ENCODE data around the gene TPM2.
"Not testable (repeated sequence)": the region's sequence is repeated elsewhere in the genome, so short reads cannot be mapped to it uniquely, and the experiment has no call there.

Gene TPM2

DNA sequence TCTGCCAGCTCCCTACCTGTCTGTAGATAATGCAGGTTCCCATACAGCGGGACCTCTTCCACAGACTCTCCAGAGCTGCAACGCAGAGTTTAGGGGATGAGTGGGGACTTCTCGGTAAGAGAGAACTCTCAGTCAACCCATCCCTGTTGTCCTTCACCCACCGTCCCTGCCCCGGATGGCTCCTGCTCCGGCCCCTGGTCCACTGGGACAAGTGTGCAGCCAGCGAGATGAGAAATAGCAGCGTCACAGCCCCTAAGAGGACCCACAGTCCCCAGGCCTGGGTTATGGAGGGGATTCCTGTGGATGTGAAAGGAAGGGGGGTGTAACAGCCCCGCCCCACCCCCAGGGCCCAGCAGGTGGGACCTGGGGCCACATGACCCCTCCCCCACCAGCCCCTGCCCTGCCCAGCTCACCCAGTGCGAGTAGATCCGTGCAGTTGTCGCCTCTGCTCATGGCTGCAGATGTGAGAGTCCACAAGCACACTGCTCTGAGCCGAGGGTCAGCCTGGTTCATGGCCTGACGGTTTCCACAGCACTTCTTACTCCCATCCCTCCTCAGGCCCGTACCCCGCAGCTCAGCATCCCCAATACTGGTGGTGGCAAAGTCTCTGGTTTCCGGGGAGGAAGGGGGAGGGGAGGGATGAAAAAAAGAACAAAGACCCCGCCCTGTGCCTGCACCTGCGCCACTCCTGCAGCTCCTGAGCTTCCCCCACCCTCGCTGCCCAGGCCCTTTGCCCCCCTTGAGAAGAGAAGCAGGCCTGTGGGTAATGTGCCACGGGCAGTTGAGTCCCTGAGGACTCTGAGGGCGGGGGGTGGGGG, 39.2 kb downstream of the TPM2 start, which contains the start of gene SIT1:
Gene SIT1 (minus strand): TSS at position 591 of the 818 bp plus-strand sequence. CDS start 78 bp downstream, at position 513.
- no peak for DNase-seq

DNA sequence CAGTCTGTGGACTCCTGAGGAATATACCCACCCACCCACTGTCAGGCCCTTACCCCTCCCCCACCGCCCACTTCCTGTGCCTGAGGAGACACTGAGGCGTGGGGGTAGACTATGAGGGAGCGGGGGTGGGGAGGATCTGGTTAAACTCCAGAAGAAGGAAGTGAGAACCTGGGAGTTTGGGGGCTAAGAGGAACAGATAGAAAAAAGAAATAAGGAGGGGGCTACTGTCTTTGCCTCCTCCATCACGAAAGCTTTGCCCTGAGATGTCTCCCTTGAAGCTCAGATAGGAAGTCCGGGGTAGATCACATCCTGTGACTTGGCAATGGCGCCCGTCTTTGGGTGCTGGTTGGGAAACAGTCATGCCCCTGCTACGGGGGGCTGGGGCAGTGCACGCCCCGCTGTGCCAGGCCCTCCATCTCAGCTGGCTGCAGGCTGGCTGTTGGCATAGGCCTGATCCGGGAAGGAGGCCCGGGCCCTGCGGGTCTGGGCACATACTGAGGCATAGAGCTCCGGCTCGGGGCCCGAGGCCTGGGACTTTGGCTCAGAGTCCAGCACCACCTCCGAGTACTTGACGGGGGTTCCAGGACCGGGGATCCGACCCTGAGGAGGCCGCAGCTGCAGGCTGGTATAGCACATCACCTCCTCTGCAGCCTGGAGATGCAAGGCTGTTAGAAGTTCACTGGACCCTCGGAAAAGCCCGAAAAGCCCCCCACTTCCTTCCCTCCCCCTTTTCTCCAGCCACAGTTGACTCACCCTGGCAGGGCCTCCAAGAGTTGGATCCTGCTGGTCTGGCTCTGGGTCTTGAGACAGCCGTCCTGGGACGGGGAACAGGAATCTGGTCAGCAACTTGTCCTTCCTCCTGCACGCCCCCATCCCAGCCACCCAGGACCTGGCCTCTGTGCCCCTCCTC, 40.0 kb downstream of the TPM2 start:
- no peak for DNase-seq

DNA sequence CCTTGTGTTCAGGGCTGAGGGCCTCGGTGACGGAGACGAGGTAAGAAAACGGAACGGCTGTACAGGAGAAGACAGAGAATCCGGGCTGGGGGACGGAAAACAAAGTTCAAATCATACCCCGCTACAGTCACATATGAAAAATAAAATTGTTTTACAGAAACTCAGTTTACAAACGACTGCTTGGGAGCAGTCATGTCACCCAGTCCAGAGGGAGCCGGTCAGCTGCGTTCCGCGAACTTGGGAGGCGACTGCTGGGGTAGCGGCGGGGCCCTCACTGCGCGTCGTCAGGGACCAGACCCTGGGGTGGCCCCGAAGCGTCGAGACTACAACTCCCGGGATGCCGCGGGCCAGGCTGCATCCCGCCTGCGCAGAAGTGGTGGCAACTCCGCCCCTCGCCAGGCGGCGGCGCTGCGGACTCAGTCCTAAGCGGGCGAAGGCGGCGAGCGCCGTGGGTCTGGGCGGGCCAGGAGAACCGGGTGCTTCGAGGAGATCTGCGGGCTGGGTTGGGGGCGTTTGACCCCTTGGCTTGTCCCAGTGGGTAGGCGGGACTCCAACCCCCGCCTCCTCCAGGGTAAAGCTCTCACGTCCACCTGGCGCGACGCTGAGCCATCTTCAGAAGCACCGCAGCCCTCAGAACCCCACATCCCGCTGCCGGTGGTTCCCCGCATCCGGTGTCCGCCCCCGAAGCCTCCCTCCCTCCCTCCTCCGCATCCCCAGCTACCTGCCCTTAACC, 43.0 kb downstream of the TPM2 start:
- DNase-seq: peak; percentile 93

DNA sequence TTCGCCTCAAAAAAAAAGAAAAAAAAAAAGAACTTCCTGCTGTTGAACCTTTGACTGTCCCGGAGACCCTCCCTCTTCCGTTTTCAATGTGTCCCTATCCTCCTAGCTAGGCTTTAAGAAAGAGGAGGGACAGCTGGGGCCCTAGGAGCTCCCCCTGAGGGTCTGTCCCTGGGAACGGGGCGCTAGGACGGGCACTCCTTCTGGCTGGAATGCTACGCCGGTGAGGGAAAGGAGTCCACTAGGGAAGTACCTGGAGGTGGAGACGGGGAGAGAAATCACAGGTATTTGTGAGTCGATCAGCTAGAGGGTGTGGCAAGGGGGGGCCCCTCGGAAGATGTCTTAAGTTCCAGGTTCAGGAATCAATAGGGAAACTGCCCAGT, 43.6 kb downstream of the TPM2 start:
- no peak for DNase-seq

DNA sequence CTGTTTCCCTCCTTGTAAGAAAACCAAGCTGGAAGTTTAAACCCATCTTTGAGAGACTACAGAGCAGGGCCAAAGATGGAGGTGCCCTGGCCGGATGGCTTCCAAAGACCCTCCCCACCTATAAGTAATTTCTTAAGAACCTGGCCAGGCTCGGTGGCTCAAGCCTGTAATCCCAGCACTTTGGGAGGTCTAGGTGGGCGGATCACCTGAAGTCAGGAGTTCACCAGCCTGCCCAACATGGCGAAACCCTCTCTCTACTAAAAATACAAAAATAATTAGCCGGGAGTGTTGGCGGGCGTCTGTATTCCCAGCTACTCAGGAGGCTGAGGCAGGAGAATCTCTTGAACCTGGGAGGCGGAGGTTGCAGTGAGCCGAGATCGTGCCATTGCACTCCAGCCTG, 44.0 kb downstream of the TPM2 start:
- DNase-seq: not testable (repeated sequence)

DNA sequence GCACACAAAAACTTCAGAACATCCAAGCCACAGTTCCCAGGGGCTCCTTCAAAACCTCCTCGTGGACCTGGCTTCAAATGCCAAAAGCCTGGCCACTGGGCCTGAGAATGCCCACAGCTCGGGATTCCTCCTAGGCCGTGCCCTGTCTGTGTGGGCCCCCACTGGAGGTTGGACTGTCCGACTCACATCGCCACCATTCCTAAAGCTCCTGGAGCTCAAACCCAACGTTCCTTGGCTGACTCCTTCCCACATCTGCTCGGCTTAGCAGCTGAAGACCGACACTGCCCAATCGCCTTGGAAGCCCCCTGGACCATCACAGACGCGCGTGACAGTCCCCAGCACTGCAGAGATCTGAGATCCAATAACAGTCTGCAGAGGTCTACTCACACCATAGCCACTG, 46.7 kb downstream of the TPM2 start:
- no peak for DNase-seq

DNA sequence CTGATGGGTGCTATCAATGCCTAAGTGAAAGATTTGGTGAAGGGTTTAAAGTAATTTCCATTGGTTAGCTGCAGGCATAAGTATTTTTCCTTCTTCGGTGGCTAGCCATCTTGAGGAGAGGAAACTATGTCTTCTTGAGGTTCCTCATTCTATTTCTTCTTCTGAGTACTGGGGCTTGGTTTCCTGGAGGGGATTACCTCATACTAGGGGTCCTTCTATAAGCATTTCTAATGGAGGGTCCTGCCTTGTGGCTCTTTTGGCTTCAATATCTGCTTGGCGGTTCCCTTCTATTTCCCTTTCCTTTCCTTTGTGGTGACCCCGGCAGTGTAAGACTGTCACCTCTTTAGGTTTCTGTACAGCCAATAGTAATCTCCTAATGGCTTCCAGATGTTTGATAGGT, 48.2 kb downstream of the TPM2 start:
- not testable (repeated sequence) for DNase-seq

DNA sequence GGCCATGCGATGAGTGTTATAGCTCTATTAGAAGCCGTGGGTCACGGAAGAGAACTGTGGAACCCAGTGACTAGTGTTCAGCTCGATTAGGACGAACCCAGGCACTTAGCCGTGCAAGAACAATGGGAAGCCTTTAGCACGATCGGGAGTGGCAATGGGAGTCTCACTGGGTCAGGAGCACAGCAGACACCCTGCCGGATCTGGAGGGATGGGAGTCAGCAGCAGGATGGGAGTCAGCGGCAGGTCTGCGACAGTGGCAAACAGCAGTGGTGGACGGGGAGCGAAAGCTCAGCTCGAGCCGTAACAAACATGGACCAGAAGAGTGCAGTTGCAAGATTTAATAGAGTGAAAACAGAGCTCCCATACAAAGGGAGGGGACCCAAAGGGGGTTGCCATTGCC, 49.3 kb downstream of the TPM2 start:
- not testable (repeated sequence) for DNase-seq

DNA sequence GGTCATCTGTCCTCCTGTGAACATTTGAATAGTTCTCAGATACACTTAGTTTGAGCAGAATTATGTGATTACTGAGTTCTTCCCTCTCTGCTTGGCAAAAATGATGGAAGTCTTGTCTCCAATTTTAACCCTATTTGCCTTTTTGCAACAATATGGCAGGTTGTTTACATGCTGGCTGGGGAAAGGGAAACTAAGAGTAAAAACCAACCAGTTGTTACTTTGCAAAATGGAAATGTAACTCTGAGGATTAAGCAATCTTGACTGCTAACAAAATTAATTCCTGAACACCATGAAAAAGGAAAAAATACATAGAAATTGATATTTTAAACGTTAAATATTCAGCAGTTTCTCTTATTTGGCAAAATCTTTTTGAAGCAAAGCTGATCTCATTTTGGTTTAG, 50.1 kb downstream of the TPM2 start:
- DNase-seq: no peak

DNA sequence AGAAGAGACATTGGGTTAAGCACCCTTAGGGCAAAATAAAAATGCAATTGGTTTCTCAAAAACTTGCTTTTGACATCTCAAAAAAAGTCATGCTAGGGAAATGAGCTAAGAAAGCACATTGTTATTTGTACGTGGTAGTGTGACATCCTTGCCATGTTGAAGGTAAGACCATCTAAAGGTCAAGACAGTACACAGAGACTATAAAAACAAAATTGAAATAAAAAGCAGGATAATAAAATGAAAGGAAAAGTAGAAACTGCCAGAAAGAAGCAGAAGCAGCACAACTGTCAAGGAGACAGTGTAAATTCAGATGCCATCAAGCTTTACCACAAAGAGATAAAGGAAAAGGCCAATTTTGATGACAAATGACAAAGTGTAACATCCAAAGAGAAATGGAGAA, 50.5 kb downstream of the TPM2 start:
- DNase-seq: not testable (repeated sequence)

DNA sequence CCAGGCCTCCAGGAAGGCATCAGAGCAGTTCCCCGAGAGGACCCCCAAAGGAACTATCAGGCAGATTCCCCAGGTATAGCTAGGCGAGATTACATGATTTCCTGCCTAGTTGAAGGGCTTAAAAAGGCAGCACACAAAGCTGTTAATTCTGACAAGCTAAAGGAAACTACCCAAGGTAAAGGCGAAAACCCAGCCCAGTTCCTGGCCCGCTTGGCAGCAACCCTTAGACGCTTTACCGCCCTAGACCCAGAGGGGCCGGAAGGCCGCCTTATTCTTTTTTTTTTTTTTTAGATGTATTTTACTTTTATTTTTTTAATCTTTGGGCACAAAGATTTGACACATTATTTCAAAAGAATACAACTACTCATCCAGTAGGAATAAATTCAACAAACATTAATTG, 51.0 kb downstream of the TPM2 start:
- DNase-seq: not testable (repeated sequence)

DNA sequence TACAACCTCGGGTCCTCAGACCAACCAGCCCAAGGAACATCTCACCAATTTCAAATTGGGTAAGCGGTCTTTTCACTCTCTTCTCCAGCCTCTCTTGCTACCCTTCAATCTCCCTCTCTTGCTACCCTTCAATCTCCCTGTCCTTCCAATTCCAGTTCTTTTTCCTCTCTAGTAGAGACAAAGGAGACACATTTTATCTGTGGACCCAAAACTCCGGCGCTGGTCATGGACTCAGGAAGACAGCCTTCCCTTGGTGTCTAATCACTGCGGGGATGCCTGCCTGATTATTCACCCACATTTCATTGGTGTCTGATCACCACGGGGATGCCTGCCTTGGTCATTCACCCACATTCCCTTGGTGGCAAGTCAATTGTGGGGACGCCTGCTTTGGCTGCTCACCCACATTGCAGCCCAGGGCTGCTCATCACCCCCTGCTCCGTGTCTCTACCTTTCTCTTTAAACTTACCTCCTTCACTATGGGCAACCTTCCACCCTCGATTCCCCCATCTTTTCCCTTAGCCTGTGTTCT, 52.2 kb downstream of the TPM2 start:
- DNase-seq: not testable (repeated sequence)

DNA sequence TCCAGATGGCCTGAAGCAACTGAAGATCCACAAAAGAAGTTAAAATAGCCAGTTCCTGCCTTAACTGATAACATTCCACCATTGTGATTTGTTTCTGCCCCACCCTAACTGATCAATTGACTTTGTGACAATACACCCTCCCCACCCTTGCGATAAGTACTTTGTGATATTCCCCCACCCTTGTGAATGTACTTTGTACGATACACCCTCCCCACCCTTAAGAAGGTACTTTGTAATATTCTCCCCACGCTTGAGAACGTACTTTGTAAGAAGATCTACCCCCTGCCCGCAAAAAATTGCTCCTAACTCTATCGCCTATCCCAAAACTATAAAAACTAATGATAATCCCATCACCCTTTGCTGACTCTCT, 52.9 kb downstream of the TPM2 start:
- DNase-seq: not testable (repeated sequence)

DNA sequence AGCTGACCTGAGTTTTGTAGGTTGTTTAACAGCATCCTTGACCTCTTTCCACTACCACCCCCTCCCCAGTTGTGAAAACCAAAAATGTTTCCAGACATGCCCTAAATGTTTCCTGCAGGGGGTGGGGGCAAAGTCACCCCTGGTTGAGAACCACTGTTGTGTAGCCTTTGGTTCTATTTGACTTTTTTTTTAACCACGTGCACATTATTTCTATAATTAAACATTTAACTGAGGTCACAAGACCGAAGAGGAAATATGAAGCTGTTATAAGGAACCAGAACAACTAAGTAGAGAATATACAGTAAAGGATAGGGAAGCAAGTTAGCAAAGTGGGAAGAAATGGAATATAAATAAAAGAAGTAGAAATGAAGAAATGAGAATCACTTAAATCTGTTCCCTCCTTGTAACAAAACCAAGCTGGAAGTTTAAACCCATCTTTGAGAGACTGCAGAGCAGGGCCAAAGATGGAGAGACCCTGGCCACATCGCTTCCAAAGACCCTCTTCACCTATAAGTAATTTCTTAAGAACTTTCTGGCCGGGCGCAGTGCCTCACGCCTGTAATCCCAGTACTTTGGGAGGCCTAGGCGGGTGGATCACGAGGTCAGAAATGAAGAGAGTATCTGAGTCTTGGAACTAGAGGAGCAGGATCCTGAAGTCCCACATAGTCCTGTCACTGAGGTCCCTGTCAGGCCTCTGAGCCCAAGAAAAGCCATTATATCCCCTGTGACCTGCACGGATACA, 53.4 kb downstream of the TPM2 start:
- DNase-seq: no peak

DNA sequence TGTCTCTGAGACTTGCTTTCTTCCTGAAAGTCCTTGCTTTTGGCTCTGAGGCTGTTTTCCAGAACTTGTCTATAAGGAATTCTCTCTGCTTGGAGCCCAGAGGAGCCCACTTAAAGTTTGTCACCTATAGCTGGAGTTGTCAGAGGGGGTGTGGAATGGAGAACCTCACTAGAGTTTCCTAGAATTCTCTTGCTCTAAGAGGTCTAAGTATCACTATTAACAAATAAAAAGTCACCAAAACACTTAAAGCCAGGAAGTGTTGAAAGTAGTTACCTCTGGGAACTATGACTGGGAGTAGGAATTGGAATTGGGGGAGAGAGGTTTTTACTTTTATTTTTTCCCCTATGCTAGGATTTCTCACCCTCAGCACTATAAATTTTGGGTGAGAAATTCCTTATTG, 54.0 kb downstream of the TPM2 start:
- DNase-seq: no peak
